GM18870 (cell line): ENCODE results near the gene RGS19.
"Not testable (repeated sequence)": the region's sequence is repeated elsewhere in the genome, so short reads cannot be mapped to it uniquely, and the experiment has no call there.

Source experiments
- ATAC-seq: cut with Tn5 transposase; IDR thresholded peaks from one replicate; pipeline ENCODE4 v1.9.1; 2021; ENCODE audit warnings: moderate library complexity; ENCODE audit not compliant: unreplicated experiment

RGS19 gene

DNA sequence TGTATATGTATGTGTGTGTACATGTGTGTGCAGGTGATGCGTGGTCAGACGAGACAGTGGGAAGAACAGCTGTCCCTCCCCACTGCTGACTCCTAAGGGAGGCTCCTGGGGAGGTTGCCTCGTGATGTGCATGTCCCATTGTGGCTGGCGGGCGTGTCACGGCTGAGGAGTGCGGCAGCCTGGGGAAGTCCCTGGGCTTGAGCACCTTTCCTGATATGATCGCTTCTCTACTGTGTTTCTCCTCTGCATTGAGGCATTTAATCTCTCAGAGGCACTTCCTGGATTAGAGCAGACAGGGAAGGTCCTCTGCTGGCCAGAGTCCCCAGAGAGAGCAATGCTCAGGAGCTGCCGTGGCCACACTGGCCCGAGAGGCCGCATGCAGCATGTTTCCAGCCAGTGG, 16.6 kb upstream of the RGS19 start:
- no peak for ATAC-seq

DNA sequence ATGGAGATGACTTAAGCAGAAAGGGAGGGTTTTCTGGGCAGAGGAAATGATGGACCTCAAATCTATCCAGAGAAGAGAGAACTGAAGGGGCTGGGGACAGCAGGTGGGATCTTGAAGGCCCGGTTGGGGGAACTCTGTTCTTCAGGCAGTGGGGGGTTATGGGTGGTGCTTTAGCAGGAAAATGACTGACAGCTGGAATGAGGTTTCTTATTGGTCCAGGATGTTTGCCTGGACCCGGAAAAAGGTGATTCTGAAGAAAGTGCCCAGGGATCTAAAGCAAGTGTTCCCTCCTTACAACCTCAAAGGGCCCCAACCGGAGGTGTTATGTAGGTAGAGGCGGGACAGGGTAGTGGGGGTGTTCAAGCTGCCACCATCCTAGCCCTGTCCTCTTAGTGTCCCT, 16.1 kb upstream of the RGS19 start:
- ATAC-seq: no peak

GRCh38 chr20:64093013-64093503, 13.7 kb upstream of the RGS19 start:
- ATAC-seq: no peak

DNA sequence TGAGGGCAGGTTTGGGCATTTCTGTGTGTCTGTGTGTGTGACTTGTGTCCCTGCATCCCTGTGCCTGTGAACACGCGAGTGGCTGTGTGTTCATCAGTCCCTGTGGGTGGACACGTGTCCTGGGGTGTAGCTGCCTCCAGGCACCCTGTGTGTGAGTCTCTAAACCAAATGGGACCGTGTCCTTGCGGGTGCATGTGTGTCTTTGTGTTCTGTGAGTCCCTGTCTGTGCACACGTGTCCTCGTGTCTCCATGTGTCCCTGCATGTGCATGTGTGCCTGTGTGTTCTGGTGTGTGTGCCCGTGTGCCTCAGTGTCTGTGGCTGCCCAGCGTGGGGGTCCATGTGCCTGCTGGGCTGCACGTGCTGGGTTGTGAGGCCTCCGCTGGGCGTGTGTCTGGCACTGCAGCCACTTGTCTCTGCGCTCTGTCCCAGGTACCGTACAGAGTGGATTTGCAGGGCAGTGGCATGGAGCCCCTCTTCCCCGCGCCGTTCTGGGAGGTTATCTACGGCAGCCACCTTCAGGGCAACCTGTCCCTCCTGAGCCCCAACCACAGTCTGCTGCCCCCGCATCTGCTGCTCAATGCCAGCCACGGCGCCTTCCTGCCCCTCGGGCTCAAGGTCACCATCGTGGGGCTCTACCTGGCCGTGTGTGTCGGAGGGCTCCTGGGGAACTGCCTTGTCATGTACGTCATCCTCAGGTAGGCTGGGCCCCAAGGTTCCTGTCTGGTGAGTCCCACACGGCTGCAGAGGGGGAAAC, 13.1 kb upstream of the RGS19 start:
- no peak for ATAC-seq

DNA sequence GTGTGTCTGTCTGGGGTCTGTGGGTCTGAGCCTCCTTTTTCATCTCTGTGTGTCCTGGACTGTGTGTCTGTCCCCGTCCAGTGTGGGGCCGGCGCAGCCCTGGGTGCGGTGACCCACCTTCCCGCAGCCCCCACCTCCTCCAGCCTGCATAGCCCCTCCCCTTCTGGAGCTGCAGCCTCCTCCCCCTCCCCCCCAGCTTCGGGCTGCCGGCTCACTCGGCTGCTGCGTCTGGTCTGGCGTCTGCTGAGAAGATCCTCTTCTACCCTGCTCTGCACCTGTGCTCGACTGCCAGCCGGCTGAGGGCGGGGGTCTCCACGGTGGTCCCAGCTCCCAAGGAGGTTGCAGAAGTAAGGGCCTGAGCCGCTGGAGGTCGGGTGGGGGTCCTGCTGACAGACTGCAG, 12.5 kb upstream of the RGS19 start:
- ATAC-seq: no peak

DNA sequence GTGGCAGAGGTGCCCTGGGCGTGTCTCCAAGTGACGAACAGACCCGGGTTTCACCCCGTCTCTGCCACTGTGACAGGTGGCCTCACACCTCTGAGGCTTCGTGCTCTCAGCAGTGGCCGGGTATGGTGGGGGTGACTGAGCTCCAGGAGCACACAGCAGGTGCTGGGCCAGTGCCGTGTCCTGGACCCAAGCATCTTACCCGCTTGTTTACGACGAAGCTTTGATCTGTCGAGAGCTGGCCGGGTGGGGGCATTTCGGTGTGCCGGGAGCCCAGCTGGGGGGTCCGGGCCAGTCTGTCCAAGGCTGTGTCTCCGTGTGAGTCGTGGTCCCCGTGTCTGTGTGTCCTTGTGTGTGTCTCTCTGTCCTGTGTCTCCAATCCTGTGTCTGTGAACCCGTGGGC, 12.0 kb upstream of the RGS19 start:
- no peak for ATAC-seq

DNA sequence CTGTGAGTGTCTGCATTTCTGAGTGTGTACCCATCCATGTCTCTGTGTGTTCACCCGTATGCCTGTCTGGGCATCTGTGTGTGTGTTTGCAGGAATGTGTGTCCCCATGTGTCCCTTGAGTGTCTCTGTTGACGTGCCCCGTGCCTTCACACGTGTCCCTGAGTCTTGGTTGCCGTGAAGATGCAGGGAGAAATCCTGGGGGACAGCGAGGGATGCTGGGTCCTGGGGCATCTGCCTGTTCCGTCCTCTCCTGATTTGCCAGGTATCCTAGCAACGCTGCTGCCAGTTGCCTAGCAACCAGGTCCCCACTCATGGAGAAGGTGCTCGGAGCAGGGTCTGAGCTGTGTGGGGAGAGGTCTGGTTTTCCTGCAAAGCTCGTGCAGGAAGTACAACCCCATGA, 10.8 kb upstream of the RGS19 start:
- no peak for ATAC-seq

- not testable (repeated sequence) for ATAC-seq
Measured at GRCh38 chr20:64088586-64088985, 9.3 kb upstream of the RGS19 start.

- ATAC-seq: not testable (repeated sequence)
Measured at GRCh38 chr20:64087226-64087825, 8.0 kb upstream of the RGS19 start.

DNA sequence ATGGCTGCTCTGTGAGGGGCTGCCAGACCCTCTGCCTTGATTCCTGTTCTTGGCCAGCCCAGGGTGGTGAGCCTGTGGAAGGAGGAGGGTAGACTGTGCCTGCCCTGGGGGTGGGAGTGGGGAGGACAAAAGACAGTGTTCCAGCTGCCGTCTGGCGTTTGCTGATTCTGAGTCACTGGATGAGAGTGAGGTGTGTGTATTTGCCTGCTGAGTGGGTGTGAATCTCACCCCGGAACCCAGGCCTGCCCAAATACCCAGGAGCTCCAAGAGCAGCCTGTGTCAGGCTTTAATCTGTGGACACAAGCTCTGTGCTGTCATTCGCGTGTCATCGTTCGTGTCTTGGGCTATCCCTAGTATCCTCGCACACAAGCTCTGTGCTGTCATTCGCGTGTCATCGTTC, 7.5 kb upstream of the RGS19 start:
- ATAC-seq: no peak

GRCh38 chr20:64084685-64085152, 5.4 kb upstream of the RGS19 start:
- ATAC-seq: no peak

GRCh38 chr20:64083804-64084684, 4.7 kb upstream of the RGS19 start, which contains the start of gene LKAAEAR1:
Gene LKAAEAR1, minus strand, starts transcription at chr20:64084398. Its CDS starts 179 bp downstream, at chr20:64084219.
- ATAC-seq: no peak

GRCh38 chr20:64083378-64083803, 4.1 kb upstream of the RGS19 start:
- no peak for ATAC-seq

GRCh38 chr20:64082820-64083377, 3.6 kb upstream of the RGS19 start:
- ATAC-seq: no peak

- ATAC-seq: no peak
Measured at GRCh38 chr20:64082126-64082731, 2.9 kb upstream of the RGS19 start.

GRCh38 chr20:64081624-64081964, 2.3 kb upstream of the RGS19 start:
- ATAC-seq: no peak

DNA sequence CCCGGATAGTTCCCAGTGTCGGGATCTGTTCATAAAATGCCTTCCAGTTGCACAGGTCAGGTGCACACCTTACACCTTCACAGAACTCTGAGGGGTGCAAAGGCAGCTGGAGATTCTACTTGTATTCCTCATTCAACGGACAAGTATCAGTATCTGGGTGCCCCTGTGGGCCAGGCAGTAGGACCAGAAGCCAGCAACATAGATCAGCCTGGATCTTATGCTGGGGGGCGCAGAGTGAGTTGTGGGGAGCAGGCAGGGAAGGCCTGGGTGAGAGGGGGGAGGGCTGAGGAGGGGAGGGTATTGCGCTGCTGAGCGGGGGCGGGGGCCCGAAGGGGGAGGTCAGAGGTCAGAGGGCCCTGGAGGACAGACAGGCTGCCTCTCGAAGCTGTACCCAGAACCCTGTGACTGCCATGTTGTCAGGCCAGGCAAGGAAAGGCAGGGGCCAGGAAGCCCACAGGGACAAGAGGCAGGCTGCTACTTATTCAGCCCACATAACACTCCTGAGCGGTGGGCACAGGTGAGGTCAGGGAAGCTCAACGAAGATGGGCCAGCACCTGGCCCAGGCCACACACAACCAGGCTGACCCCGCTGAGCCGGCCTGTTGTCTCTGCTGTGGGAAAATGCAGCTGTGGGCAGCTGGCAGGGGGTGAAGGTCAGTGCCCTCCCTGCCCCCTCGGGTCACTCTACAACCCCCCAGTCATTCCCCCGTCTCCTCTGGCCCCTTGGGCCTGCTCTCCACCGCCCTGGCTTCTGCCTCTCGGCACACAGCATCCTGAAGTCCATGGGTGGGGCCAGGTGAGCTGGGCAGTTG, 1.7 kb upstream of the RGS19 start:
- no peak for ATAC-seq

DNA sequence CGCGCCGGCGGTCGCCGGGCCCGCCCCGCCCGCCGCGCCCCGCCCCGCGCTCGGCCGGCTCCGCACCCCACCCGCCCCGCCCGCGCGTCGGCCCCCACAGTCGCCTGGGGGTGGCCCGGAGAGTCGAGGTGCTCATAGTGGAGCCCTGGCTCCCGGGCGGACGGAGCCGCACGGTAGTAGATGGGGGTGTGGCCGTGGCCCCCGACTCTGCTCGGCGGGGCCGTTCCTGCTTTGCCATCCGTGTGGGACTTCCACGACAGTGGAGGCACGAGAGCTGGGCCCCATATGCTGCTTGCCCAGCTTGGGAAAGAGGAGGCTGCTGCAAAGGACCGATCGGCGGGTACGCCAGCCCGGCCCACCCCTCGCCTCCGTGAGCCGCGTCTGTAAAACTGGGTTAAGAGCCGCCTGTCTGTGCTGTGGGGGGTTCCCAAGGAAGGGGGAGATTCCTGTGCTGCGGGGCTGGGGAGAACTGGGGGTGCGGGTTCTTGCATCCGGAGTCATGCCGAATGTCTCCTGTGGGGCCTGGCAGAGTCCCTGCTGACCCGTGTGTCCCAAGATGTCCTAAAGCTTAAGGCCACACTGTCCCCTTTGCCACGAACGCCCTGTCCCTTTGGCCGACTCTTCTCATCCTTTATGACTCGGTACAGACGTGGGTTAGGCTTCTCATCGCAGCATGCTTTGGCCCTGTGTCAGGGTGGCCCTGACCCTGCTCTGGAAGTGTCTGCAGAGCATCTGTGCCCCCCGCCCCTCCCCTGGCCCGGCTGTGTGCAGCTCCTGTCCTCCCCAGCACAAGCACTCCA, 895 bp upstream of the RGS19 start, which contains the start of gene OPRL1:
OPRL1 (plus strand) TSS at position 70 of the 800 bp plus-strand sequence. CDS start 12,639 bp downstream, outside the sequence.
- no peak for ATAC-seq

- ATAC-seq: no peak
Measured at GRCh38 chr20:64078934-64079272, 415 bp downstream of the RGS19 start.
